ENCODE measurements around the gene ACTL7A. TPM values are rescaled to one million over a fixed set of nuclear protein-coding genes. Genes with fewer than 3 reads are reported as not detected.

Gene ACTL7A
- total RNA-seq, 3 donors from 2014 or later = not detected

- H3K4me1 ChIP-seq = no peaks in the 10 kb centered on the region
- no peak overlapping the region for H3K4me3 ChIP-seq
- TF ChIP-seq POLR2AphosphoS5 (IDR thresholded peaks at IDR 0.05) (no peak), POLR2A (IDR thresholded peaks at IDR 0.05) (no peak), CTCF (IDR thresholded peaks at IDR 0.05) (no peak)
- intact Hi-C loops (cut with DNase I; ENCODE audit: low total_unique reads) = no loop called here
- no peaks in the 10 kb centered on the region for H3K9me3 ChIP-seq
- no peak for DNase-seq (ENCODE audit: low spot score in 2 of 2)
- H3K36me3 ChIP-seq = no peaks in the 10 kb centered on the region
- H3K27me3 ChIP-seq = no peaks in the 10 kb centered on the region
- no peak overlapping the region for H3K27ac ChIP-seq
These were observed 1.3 kb upstream of the ACTL7A start for GRCh38 chr9:108860764-108861163.

- no peak overlapping the region for H3K4me3 ChIP-seq
- TF ChIP-seq CTCF (IDR thresholded peaks at IDR 0.05) = no peak
- TF ChIP-seq POLR2AphosphoS5 (IDR thresholded peaks at IDR 0.05) = no peak
- no peak for TF ChIP-seq POLR2A (IDR thresholded peaks at IDR 0.05)
- no peaks in the 10 kb centered on the region for H3K9me3 ChIP-seq
- intact Hi-C loops (cut with DNase I; ENCODE audit: low total_unique reads) = no loop called here
- H3K4me1 ChIP-seq = no peaks in the 10 kb centered on the region
- DNase-seq (ENCODE audit: low spot score in 2 of 2) = no peak
- H3K36me3 ChIP-seq = no peaks in the 10 kb centered on the region
- H3K27ac ChIP-seq = no peak overlapping the region
- no peaks in the 10 kb centered on the region for H3K27me3 ChIP-seq
These were observed 602 bp upstream of the ACTL7A start for GRCh38 chr9:108861464-108861863.

GRCh38 chr9:108863891-108864290, 1.8 kb downstream of the ACTL7A start:
- Histone ChIP-seq H3K27me3 (no peaks in the 10 kb centered on the region), H3K9me3 (no peaks in the 10 kb centered on the region), H3K4me1 (no peaks in the 10 kb centered on the region), H3K36me3 (no peaks in the 10 kb centered on the region), H3K27ac (no peak overlapping the region), H3K4me3 (no peak overlapping the region)
- no peak for TF ChIP-seq CTCF (IDR thresholded peaks at IDR 0.05)
- TF ChIP-seq POLR2AphosphoS5 (IDR thresholded peaks at IDR 0.05) = no peak
- TF ChIP-seq POLR2A (IDR thresholded peaks at IDR 0.05) = no peak
- intact Hi-C loops (cut with DNase I; ENCODE audit: low total_unique reads) = no loop called here
- DNase-seq (ENCODE audit: low spot score in 2 of 2) = no peak

- H3K4me1 ChIP-seq = no peaks in the 10 kb centered on the region
- no peaks in the 10 kb centered on the region for H3K27me3 ChIP-seq
- H3K27ac ChIP-seq = no peak overlapping the region
- intact Hi-C loops (cut with DNase I; ENCODE audit: low total_unique reads) = no loop called here
- H3K9me3 ChIP-seq = no peaks in the 10 kb centered on the region
- H3K4me3 ChIP-seq = no peak overlapping the region
- no peak for DNase-seq (ENCODE audit: low spot score in 2 of 2)
- TF ChIP-seq POLR2A (IDR thresholded peaks at IDR 0.05) (no peak), CTCF (IDR thresholded peaks at IDR 0.05) (no peak), POLR2AphosphoS5 (IDR thresholded peaks at IDR 0.05) (no peak)
- H3K36me3 ChIP-seq = no peaks in the 10 kb centered on the region
These were observed 2.4 kb downstream of the ACTL7A start for GRCh38 chr9:108864446-108864845.

GRCh38 chr9:108865037-108865436, 3.0 kb downstream of the ACTL7A start:
- no peak for DNase-seq (ENCODE audit: low spot score in 2 of 2)
- H3K27ac ChIP-seq = no peak overlapping the region
- H3K9me3 ChIP-seq = no peaks in the 10 kb centered on the region
- H3K4me3 ChIP-seq = no peak overlapping the region
- no peaks in the 10 kb centered on the region for H3K27me3 ChIP-seq
- intact Hi-C loops (cut with DNase I; ENCODE audit: low total_unique reads) = no loop called here
- no peaks in the 10 kb centered on the region for H3K36me3 ChIP-seq
- TF ChIP-seq POLR2AphosphoS5 (IDR thresholded peaks at IDR 0.05) = no peak
- no peak for TF ChIP-seq CTCF (IDR thresholded peaks at IDR 0.05)
- TF ChIP-seq POLR2A (IDR thresholded peaks at IDR 0.05) = no peak
- H3K4me1 ChIP-seq = no peaks in the 10 kb centered on the region
